ENCODE data around the gene MMP23B. TPM values are rescaled to one million over a fixed set of nuclear protein-coding genes. Genes with fewer than 3 reads are reported as not detected.

Gene MMP23B
- total RNA-seq, 4 donors from 2014 or later: 9.8 to 61.7 (median 18.5) TPM

DNA sequence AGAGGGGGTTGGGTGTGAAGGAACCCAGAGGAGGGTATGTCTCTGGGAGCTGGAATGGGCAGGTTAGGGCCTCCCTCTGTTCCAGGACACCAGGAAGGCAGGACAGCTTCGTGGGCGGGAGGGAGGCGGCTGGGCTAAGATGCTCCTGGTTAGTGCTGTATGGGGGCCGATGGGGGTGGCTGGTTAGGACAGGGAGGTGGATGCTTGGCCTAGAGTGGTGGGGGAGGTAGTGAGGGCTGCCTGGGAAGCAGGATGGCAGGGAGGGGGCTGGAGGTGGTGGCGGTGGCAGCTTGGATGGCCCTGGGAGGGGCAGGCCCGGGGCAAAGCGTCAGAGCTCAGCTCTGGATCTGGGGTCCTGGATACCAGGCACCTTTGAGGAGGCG is 6.2 kb upstream of the MMP23B start:
- TF ChIP-seq, protein P1, sequence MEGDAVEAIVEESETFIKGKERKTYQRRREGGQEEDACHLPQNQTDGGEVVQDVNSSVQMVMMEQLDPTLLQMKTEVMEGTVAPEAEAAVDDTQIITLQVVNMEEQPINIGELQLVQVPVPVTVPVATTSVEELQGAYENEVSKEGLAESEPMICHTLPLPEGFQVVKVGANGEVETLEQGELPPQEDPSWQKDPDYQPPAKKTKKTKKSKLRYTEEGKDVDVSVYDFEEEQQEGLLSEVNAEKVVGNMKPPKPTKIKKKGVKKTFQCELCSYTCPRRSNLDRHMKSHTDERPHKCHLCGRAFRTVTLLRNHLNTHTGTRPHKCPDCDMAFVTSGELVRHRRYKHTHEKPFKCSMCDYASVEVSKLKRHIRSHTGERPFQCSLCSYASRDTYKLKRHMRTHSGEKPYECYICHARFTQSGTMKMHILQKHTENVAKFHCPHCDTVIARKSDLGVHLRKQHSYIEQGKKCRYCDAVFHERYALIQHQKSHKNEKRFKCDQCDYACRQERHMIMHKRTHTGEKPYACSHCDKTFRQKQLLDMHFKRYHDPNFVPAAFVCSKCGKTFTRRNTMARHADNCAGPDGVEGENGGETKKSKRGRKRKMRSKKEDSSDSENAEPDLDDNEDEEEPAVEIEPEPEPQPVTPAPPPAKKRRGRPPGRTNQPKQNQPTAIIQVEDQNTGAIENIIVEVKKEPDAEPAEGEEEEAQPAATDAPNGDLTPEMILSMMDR (IDR thresholded peaks at IDR 0.05): no peak
- ATAC-seq (ENCODE audit: low FRiP score): no peak
- no peak for DNase-seq (ENCODE audit: low spot score)

DNA sequence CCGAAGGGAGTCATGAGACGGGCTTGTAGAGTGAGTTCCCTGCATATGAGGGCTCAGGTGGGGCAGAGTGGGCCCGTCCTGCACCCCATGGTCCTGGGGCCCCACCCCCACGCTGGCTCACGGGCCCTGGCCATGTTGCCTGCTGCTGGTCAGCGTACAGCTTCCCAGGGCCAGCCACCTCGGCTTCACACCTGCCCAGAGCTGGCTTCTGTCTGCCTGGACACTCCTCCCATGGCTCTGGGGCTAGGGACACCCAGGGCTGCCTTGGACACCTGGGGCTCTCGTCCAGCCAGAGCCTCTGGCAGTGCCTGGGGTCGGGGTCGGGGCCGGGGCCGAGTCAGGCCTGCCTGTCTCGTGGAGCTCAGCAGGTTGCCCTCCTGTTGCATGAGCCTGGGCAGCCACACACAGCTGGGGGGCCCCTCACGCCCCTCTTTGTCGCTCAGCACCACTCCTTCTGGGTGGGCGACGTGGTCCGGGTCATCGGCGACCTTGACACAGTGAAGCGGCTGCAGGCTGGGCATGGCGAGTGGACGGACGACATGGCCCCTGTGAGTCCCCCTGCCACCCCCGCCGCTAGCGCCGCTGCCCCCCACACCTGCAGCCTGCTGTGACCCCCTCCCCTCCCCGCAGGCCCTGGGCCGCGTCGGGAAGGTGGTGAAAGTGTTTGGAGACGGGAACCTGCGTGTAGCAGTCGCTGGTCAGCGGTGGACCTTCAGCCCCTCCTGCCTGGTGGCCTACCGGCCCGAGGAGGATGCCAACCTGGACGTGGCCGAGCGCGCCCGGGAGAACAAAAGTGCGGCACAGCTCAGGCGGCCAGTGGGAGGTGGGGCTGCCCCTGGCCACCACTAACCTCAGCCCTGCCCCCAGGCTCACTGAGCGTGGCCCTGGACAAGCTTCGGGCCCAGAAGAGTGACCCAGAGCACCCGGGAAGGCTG is 5.5 kb upstream of the MMP23B start:
- ATAC-seq (ENCODE audit: low FRiP score) (no peak), DNase-seq (ENCODE audit: low spot score) (no peak)
- TF ChIP-seq, protein P1 (IDR thresholded peaks at IDR 0.05): no peak

DNA sequence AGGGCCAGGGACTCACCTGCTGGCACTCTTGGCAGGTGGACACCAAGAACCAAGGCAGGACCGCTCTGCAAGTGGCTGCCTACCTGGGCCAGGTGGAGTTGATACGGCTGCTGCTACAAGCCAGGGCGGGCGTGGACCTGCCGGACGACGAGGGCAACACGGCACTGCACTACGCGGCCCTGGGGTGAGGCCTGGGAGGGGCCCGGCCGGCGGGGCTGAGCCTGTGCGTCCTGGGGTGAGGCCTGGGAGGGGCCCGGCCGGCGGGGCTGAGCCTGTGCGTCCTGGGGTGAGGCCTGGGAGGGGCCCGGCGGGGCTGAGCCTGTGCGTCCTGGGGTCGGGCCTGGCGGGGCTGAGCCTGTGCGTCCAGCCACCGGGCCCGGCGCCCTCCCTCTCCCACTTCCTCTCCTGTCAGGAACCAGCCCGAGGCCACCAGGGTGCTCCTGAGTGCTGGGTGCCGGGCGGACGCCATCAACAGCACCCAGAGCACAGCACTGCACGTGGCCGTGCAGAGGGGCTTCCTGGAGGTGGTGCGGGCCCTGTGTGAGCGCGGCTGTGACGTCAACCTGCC is 4.6 kb upstream of the MMP23B start:
- no peak for DNase-seq (ENCODE audit: low spot score)
- TF ChIP-seq, protein P1 (IDR thresholded peaks at IDR 0.05): no peak
- ATAC-seq (ENCODE audit: low FRiP score): no peak

DNA sequence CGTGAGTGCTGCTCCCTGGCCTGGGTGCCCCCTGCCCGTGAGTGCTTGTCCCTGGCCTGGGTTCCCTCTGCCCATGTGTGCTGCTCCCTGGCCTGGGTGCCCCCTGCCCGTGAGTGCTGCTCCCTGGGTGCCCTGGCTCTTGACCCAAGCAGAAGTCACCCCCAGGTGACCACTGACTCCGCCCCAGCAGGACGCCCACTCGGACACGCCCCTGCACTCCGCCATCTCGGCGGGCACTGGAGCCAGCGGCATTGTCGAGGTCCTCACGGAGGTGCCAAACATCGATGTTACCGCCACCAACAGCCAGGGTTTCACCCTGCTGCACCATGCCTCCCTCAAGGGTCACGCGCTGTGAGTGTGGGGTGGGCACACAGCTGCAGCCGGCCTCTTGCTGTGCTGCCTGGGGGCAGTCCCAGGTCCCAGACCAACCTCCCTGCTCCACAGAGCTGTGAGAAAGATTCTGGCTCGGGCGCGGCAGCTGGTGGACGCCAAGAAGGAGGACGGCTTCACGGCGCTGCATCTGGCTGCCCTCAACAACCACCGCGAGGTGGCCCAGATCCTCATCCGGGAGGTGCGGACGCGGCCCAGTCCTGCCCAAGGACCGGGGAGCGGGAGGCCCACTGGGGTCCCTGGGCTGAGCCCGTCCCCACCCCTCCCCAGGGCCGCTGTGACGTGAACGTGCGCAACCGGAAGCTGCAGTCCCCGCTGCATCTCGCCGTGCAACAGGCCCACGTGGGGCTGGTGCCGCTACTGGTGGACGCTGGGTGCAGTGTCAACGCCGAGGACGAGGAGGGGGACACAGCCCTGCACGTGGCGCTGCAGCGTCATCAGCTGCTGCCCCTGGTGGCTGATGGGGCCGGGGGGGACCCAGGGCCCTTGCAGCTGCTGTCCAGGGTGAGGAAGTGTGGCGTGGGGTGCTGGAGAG is 3.9 kb upstream of the MMP23B start:
- DNase-seq (ENCODE audit: low spot score): no peak
- TF ChIP-seq, protein P1 (IDR thresholded peaks at IDR 0.05): no peak
- no peak for ATAC-seq (ENCODE audit: low FRiP score)

DNA sequence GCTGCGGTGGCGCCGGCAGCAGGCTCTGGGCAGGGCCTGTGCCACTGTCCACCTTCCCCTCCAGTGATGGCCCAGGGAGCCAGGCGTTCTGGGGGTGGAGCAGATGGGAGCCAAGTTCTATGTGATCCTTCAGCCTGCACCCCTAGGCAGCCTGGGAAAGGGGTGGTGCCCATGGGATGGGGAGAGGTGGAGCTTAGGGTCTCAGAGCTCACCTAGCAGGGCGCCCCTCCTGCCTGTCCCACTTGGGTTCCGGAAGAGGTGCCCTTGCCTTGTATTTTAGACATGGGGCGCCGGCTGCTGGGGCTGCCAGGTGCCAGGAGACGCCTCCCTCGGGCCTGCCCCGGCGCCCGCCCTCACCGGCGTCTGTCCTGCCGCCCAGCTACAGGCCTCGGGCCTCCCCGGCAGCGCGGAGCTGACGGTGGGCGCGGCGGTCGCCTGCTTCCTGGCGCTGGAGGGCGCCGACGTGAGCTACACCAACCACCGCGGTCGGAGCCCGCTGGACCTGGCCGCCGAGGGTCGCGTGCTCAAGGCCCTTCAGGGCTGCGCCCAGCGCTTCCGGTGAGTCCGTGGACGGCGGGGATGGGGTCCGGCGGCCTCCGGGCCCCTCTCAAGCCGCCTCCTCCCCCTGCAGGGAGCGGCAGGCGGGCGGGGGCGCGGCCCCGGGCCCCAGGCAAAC is 3.1 kb upstream of the MMP23B start:
- DNase-seq (ENCODE audit: low spot score) (no peak), ATAC-seq (ENCODE audit: low FRiP score) (no peak)
- TF ChIP-seq, protein P1 (IDR thresholded peaks at IDR 0.05): no peak

DNA sequence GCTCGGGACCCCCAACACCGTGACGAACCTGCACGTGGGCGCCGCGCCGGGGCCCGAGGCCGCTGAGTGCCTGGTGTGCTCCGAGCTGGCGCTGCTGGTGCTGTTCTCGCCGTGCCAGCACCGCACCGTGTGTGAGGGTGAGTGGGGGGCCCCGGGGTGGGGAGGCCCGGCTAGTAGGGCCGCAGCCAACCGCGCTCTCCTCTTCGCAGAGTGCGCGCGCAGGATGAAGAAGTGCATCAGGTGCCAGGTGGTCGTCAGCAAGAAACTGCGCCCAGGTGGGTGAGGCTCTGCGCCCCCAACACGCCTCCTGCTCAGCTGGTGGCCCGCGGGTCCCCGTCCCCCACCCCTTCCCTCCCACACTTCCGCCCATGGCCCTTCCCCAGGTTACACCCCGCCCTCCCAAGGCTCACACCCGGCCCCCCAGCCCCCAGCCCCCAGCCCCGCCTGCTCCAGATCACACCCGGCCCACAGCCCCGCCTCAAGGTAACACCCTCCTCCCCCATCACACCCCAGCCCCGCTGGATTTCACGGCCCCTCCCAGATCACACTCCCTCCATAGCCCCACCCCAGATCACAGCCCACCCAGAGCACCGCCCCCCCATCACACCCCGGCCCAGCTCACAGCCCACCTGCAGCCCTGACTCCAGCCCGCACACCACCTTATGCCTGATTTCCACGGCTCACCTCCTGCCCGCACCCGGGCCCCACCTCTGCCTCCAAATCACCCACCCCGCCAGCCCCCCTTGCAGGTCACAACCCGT is 2.4 kb upstream of the MMP23B start:
- no peak for ATAC-seq (ENCODE audit: low FRiP score)
- TF ChIP-seq, protein P1 (IDR thresholded peaks at IDR 0.05): no peak
- no peak for DNase-seq (ENCODE audit: low spot score)
